HEK293 (cell line): ENCODE results near the gene HP1BP3.

Source experiments
- CTCF ChIA-PET: fragments of 350-600 bp; formaldehyde crosslinking; extraction: SDS; loops from one replicate; lab custom pipeline; 2021; ENCODE audit warnings: antibody characterized with exemption; lab: Yijun Ruan, JAX
- POLR2A ChIA-PET: fragments of 300-600 bp; formaldehyde crosslinking; extraction: SDS; loops from one replicate; lab custom pipeline; 2020; ENCODE audit warnings: antibody characterized with exemption, inconsistent platforms; lab: Yijun Ruan, JAX
- H3K27ac ChIP-seq: fragments of 200-500 bp; sonication (Bioruptor generic); 2 replicates; pipeline ENCODE4 v1.5.1; 2014; ENCODE audit warnings: low read depth, low read length, control low read depth, inconsistent platforms; ENCODE audit errors: extremely low read depth
- H3K36me3 ChIP-seq, 2 experiments: fragments of 200-500 bp in 1 of 2; sonication (Bioruptor generic) in 1 of 2; 1 replicate in 1 of 2; 2 replicates in 1 of 2; pipeline ENCODE4 v1.5.1; 2014 to 2017; ENCODE audit warnings: inconsistent platforms in 2 of 2, low read length in 2 of 2; ENCODE audit not compliant: control insufficient read depth in 2 of 2, insufficient read depth in 1 of 2
- H3K4me1 ChIP-seq: fragments of 200-500 bp; sonication (Bioruptor generic); 2 replicates; pipeline ENCODE4 v1.5.1; 2014; ENCODE audit warnings: mild to moderate bottlenecking, low read length, inconsistent platforms; ENCODE audit not compliant: control insufficient read depth, insufficient read depth
- H3K4me3 ChIP-seq: 2 replicates; pipeline ENCODE4 v1.5.1; 2011; ENCODE audit warnings: low read depth, mild to moderate bottlenecking, control low read depth, low read length, moderate library complexity
- H3K9me3 ChIP-seq: fragments of 200-500 bp; sonication (Bioruptor generic); 2 replicates; pipeline ENCODE4 v1.5.1; 2014; ENCODE audit warnings: low read depth, low read length, inconsistent platforms; ENCODE audit not compliant: control insufficient read depth, insufficient read depth
- GFI1B ChIP-seq: fragments of 450-650 bp; formaldehyde crosslinking; IDR thresholded peaks from 2 replicates; pipeline ENCODE4 v1.5.1; 2016; ENCODE audit warnings: missing biosample characterization, missing genetic modification characterization
- GLI2 ChIP-seq: fragments of 450-650 bp; formaldehyde crosslinking; IDR thresholded peaks from 2 replicates; pipeline ENCODE4; 2017; ENCODE audit warnings: missing biosample characterization, missing genetic modification characterization, low read depth, borderline replicate concordance
- HOXC10 ChIP-seq: sonication (generic); formaldehyde crosslinking; IDR thresholded peaks from 2 replicates; pipeline ENCODE4 v1.8.1; 2023; ENCODE audit warnings: mild to moderate bottlenecking, missing genetic modification reagents
- KLF7 ChIP-seq: fragments of 450-650 bp; formaldehyde crosslinking; IDR thresholded peaks from 2 replicates; pipeline ENCODE4 v1.5.1; 2016; ENCODE audit warnings: missing biosample characterization, missing genetic modification characterization, borderline replicate concordance
- RBAK ChIP-seq: fragments of 450-650 bp; formaldehyde crosslinking; IDR thresholded peaks from 2 replicates; pipeline ENCODE4 v1.5.1; 2016; ENCODE audit warnings: missing biosample characterization, missing genetic modification characterization
- SP3 ChIP-seq: fragments of 450-650 bp; formaldehyde crosslinking; IDR thresholded peaks from 2 replicates; pipeline ENCODE4 v1.5.1; 2016; ENCODE audit warnings: missing biosample characterization, missing genetic modification characterization
- TCF7L2 ChIP-seq: IDR thresholded peaks from 2 replicates; pipeline ENCODE4 v1.6.1; 2011; ENCODE audit warnings: low read depth, mild to moderate bottlenecking, inconsistent platforms, low read length, moderate library complexity, borderline replicate concordance
- TRIM28 ChIP-seq: IDR thresholded peaks from 2 replicates; pipeline ENCODE4 v1.6.1; 2011; ENCODE audit warnings: low read length, control low read depth, borderline replicate concordance
- ZBTB7A ChIP-seq: fragments of 450-650 bp; formaldehyde crosslinking; IDR thresholded peaks from 2 replicates; pipeline ENCODE4 v1.5.1; 2016; ENCODE audit warnings: low read depth, missing biosample characterization, missing genetic modification characterization
- ZNF2 ChIP-seq: fragments of 450-650 bp; formaldehyde crosslinking; IDR thresholded peaks from 2 replicates; pipeline ENCODE4 v1.5.1; 2016; ENCODE audit warnings: missing biosample characterization, missing genetic modification characterization
- ZNF221 ChIP-seq: fragments of 450-650 bp; formaldehyde crosslinking; IDR thresholded peaks from 2 replicates; pipeline ENCODE4 v1.5.1; 2017; ENCODE audit warnings: missing biosample characterization, missing genetic modification characterization, borderline replicate concordance
- ZNF266 ChIP-seq: fragments of 450-650 bp; formaldehyde crosslinking; IDR thresholded peaks from 2 replicates; pipeline ENCODE4 v1.5.1; 2016; ENCODE audit warnings: missing biosample characterization, missing genetic modification characterization, low read depth
- ZNF274 ChIP-seq, 2 experiments: fragments of 200-500 bp in 1 of 2; fragments of 450-650 bp in 1 of 2; sonication (Bioruptor generic) in 1 of 2; formaldehyde crosslinking in 1 of 2; IDR thresholded peaks; 2 replicates each; pipeline versions ENCODE4 v1.5.1 to v1.6.1; 2014 to 2016; ENCODE audit warnings: borderline replicate concordance in 1 of 2, inconsistent platforms in 1 of 2, low read length in 1 of 2, missing biosample characterization in 1 of 2, missing genetic modification characterization in 1 of 2
- ZNF280D ChIP-seq: fragments of 450-650 bp; formaldehyde crosslinking; IDR thresholded peaks from 2 replicates; pipeline ENCODE4 v1.5.1; 2016; ENCODE audit warnings: missing biosample characterization, missing genetic modification characterization
- ZNF292 ChIP-seq: fragments of 450-650 bp; formaldehyde crosslinking; IDR thresholded peaks from 2 replicates; pipeline ENCODE4 v1.5.1; 2016; ENCODE audit warnings: low read depth, missing biosample characterization, missing genetic modification characterization, borderline replicate concordance
- ZNF311 ChIP-seq: fragments of 450-650 bp; formaldehyde crosslinking; IDR thresholded peaks from 2 replicates; pipeline ENCODE4 v1.5.1; 2017; ENCODE audit warnings: missing biosample characterization, missing genetic modification characterization, borderline replicate concordance
- ZNF324 ChIP-seq: fragments of 450-650 bp; formaldehyde crosslinking; IDR thresholded peaks from 2 replicates; pipeline ENCODE4 v1.5.1; 2016; ENCODE audit warnings: missing biosample characterization, missing genetic modification characterization
- ZNF404 ChIP-seq: fragments of 450-650 bp; formaldehyde crosslinking; IDR thresholded peaks from 2 replicates; pipeline ENCODE4 v1.5.1; 2017; ENCODE audit warnings: missing biosample characterization, missing genetic modification characterization
- TF ChIP-seq, protein P1 (sequence below): fragments of 450-650 bp; formaldehyde crosslinking; IDR thresholded peaks from 2 replicates; pipeline ENCODE4 v1.5.1; 2017; ENCODE audit warnings: missing biosample characterization, missing genetic modification characterization

HP1BP3 gene

DNA sequence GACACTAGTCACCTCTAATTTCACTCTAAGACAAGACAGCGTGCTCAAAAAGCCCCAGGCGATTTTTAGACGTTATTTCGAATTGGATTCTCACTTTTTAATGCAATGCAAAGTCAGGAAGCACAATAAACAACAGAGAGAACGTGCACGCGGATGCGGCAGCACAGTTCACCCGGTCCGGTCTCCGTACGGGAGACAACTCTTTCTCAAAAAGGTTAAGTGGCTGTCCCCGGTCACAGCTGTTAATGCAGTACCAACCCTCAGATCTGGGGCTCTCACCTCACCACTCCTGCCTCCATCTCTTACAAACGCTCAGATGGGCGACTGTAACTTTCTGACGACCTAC is 1.2 kb downstream of the HP1BP3 start:
- ChIA-PET CTCF (interaction anchor here (1.3 kb wide), 1 partner anchor 83 kb away, joined by 3 read pairs; no protein-coding TSS in a partner anchor), POLR2A (interaction anchor here (0.5 to 2.9 kb wide), 14 partner anchors 9 to 410 kb away, joined by 3 to 22 read pairs (median 5); partner anchors contain the start of genes KIF17 and SH2D5)
- Histone ChIP-seq H3K4me1 (peaks cover 3% of the 10 kb centered on the region; the same call in 1 of the 2 replicates), H3K9me3 (no peaks in the 10 kb centered on the region), H3K27ac (peak overlapping the region; percentile 89), H3K36me3 (no peaks in the 10 kb centered on the region; a peak in 1 of 3 replicates), H3K4me3 (peak overlapping the region; percentile 98)
- TF ChIP-seq TRIM28 (0 out of 2 replicates have a peak, but pooled peaks have one; percentile 14), GFI1B (tag by site-specific recombination) (no peak)

DNA sequence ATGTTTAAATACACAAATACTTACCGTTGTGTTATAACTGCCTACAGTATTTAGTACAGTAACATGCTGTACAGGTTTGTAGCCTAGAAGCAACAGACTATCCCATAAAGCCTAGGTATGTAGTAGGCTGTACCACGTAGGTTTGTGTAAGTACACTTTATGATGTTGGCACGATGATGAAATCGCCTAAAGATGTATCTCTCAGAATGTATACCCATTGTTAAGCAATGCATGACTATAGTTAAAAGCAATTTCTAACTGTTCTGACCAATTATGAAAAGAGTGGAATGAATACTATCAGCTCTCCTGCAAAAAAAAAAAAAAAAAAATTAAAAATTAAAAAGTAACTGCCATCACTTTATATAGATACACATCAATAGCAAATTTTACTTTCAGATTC is 11.4 kb downstream of the HP1BP3 start:
- no peaks in the 10 kb centered on the region for H3K4me1 ChIP-seq
- no peak overlapping the region for H3K27ac ChIP-seq
- POLR2A ChIA-PET = interaction anchor here (2.0 kb wide), 1 partner anchor 10 kb away, joined by 5 read pairs; no protein-coding TSS in a partner anchor
- H3K4me3 ChIP-seq = no peak overlapping the region
- CTCF ChIA-PET = interaction anchor here (1.0 kb wide), 1 partner anchor 79 kb away, joined by 3 read pairs; no protein-coding TSS in a partner anchor
- TF ChIP-seq ZNF292 (tag by site-specific recombination) = no peak
- TF ChIP-seq, protein P1, sequence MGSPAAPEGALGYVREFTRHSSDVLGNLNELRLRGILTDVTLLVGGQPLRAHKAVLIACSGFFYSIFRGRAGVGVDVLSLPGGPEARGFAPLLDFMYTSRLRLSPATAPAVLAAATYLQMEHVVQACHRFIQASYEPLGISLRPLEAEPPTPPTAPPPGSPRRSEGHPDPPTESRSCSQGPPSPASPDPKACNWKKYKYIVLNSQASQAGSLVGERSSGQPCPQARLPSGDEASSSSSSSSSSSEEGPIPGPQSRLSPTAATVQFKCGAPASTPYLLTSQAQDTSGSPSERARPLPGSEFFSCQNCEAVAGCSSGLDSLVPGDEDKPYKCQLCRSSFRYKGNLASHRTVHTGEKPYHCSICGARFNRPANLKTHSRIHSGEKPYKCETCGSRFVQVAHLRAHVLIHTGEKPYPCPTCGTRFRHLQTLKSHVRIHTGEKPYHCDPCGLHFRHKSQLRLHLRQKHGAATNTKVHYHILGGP (tag by site-specific recombination) = no peak
- TF ChIP-seq ZNF404 (tag by site-specific recombination) = no peak
- TF ChIP-seq TCF7L2 = no peak
- TF ChIP-seq KLF7 = no peak
- H3K36me3 ChIP-seq = peaks cover 69 to 93% of the 10 kb centered on the region in 2 experiments
- H3K9me3 ChIP-seq = no peaks in the 10 kb centered on the region

DNA sequence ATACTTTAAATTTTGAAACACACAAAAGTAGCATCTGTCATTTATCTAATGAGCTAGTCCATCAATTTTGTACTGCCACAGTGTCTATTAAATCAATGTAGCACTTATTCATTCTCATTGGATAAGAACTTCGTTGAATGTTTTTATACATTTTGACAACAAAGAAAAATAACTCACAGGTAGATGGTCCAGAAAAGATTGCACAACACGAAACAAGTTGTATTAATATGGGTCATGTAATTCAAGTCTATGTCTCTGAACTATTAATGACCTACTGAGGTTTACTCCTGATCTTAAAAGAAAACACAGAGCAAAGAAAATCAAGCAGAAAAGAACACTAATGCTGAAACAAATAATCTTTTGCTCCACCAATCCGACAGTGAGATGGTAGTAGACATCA is 15.3 kb downstream of the HP1BP3 start:
- Histone ChIP-seq H3K9me3 (no peaks in the 10 kb centered on the region), H3K27ac (no peak overlapping the region), H3K4me3 (no peak overlapping the region), H3K4me1 (no peaks in the 10 kb centered on the region), H3K36me3 (peaks cover 92 to 99% of the 10 kb centered on the region in 2 experiments)
- no peak for TF ChIP-seq ZNF274 (IDR thresholded peaks at IDR 0.05; ENCODE audit: low read length)
- TF ChIP-seq ZNF274 (tag by site-specific recombination; IDR thresholded peaks at IDR 0.05; ENCODE audit: borderline replicate concordance) = no peak
- no peak for TF ChIP-seq ZNF266
- TF ChIP-seq ZNF280D = no peak
- TF ChIP-seq HOXC10 (CRISPR knock-in tag) = no peak
- TF ChIP-seq RBAK = no peak
- TF ChIP-seq ZBTB7A (tag by site-specific recombination) = no peak
- no peak for TF ChIP-seq ZNF324
- TF ChIP-seq ZNF221 (tag by site-specific recombination) = no peak
- TF ChIP-seq GLI2 (tag by site-specific recombination) = no peak
- TF ChIP-seq ZNF2 (tag by site-specific recombination) = no peak
- TF ChIP-seq SP3 (tag by site-specific recombination) = no peak
- no peak for TF ChIP-seq ZNF311
- ChIA-PET POLR2A (interaction anchor here (4.9 kb wide), 1 partner anchor 15 kb away, joined by 22 read pairs; the partner anchor contains the start of gene HP1BP3), CTCF (interaction anchor here (0.8 kb wide), 1 partner anchor 423 kb away, joined by 3 read pairs; no protein-coding TSS in a partner anchor)
